Transverse colon (tissue), 4 donors: ENCODE data around the gene MACROD1. TPM values are rescaled to one million over a fixed set of nuclear protein-coding genes. Genes with fewer than 3 reads are reported as not detected.

Source experiments
- DNase-seq: peaks from one replicate; pipeline ENCODE4 v3.0.0-alpha.2; 2019
- H3K27ac ChIP-seq, 4 donors: fragments of 200-600 bp; sonication (generic); 2 replicates each; pipeline ENCODE4 v1.5.1; 2016 to 2018; ENCODE audit warnings: inconsistent platforms in 4 of 4
- H3K27me3 ChIP-seq: fragments of 200-600 bp; sonication (generic); 2 replicates; pipeline ENCODE4 v1.5.1; 2017; ENCODE audit warnings: inconsistent platforms
- H3K36me3 ChIP-seq, 4 donors: fragments of 200-600 bp; sonication (generic); 2 replicates each; pipeline ENCODE4 v1.5.1; 2017 to 2019; ENCODE audit warnings: inconsistent platforms in 4 of 4
- H3K4me1 ChIP-seq, 4 donors: fragments of 200-600 bp; sonication (generic); 2 replicates each; pipeline ENCODE4 v1.5.1; 2017 to 2020; ENCODE audit warnings: inconsistent platforms in 4 of 4
- H3K4me3 ChIP-seq, 4 donors: fragments of 200-600 bp; sonication (generic); 1 replicate in 1 of 4; 2 replicates in 3 of 4; pipeline versions ENCODE4 v1.5.1 to v1.6.1; 2017 to 2019; ENCODE audit warnings: inconsistent platforms in 4 of 4
- H3K9me3 ChIP-seq, 2 donors: fragments of 200-600 bp; sonication (generic); 2 replicates each; pipeline ENCODE4 v1.5.1; 2017 to 2019; ENCODE audit warnings: inconsistent platforms in 2 of 2
- EP300 ChIP-seq: sonication (generic); formaldehyde crosslinking; IDR thresholded peaks from one replicate; pipeline ENCODE4 v1.6.1; 2017; ENCODE audit warnings: antibody characterized with exemption, low read depth
- POLR2A ChIP-seq: fragments of 450-650 bp; IDR thresholded peaks from one replicate; pipeline ENCODE4 v1.6.1; 2016; ENCODE audit warnings: antibody characterized with exemption, mild to moderate bottlenecking, moderate library complexity
- POLR2AphosphoS5 ChIP-seq, 3 donors: sonication (generic); formaldehyde crosslinking; IDR thresholded peaks; one replicate each; pipeline ENCODE4 v1.6.1; 2016; ENCODE audit warnings: antibody characterized with exemption in 3 of 3
- WGBS, 2 donors: methylation state at CpG; one replicate each; pipeline ENCODE4 v1.1.5; 2018; ENCODE audit warnings: low coverage in 1 of 2; 5-methylcytosine and 5-hydroxymethylcytosine counted together
- in situ Hi-C, 4 donors: fragments of 200-750 bp; cut with MboI; loops; one replicate each; pipeline versions ENCODE4 v1.15.0 to v1.15.1; 2017; ENCODE audit warnings: low sequenced_read_pairs in 3 of 4, low pct_ligation_motif_present in 1 of 4, low pct_unique_long_range_greater_than_20kb in 1 of 4
- intact Hi-C: fragments of 100-400 bp; cut with DNase I; formaldehyde crosslinking; loops from one replicate; pipeline ENCODE4 v1.15.1; 2023; ENCODE audit warnings: low total_unique reads
- total RNA-seq, 4 donors: library from RNA; depleted of rRNA; stranded (reverse); fragments of >200 nt; gene quantifications; one replicate each; pipeline ENCODE4 v1.1.0, GENCODE V29; 2016
- TF ChIP-seq, protein P1 (sequence below), 5 experiments: fragments of 200-600 bp in 3 of 5; fragments of 450-650 bp in 2 of 5; sonication (generic) in 3 of 5; IDR thresholded peaks; 1 replicate in 2 of 5; 2 replicates in 3 of 5; pipeline ENCODE4 v1.5.1; 2016 to 2017; ENCODE audit warnings: antibody characterized with exemption in 5 of 5, inconsistent platforms in 3 of 5, mild to moderate bottlenecking in 2 of 5, moderate library complexity in 1 of 5

Gene MACROD1
- total RNA-seq, 4 donors from 2014 or later, result 42.9 to 50.7 (median 50.1) TPM

DNA sequence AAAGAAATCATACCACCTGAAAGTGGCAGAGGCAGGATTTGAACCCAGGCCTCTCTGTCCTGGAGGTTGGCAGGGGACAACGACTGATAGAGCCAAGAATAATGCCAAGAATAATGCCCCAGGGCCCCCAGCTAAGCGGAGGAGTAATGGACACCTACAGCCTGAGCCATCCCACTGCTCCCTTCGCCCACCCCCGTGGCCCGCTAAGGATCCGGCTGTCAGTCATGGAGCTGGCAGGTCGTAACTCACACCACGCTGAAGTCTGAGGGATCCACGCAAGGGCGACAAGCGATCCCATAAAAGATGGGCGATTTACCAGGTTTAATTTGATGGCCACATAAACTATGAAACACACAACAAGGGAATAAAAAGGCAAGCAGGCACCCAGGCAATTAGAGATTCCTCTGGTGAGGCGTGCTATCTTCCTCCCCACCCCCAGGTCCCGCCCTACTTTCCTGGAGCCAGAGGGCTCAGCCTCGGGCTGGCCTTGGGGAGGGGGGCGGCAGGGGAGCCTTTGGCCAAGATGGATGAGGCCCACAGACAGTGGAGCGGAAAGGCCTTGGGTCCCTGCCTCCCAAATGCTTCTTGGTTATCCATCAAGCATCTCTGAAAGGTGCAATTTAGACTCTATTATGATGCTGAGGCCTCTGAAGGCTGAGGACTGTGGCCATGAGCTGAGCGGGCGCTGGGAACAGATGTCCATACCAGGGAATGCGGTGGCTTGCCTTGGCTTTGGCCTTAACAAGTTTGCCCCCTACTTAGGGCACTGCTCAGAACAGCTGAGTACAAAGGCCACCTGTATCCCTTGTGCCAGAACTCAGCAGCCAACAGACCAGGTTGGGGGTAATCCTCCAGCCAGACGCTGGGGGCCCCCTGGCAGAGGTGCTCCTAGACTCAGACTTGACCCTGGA lies 55.2 kb downstream of the MACROD1 start:
- no peaks in the 10 kb centered on the region for H3K9me3 ChIP-seq
- H3K27me3 ChIP-seq, result no peaks in the 10 kb centered on the region
- 78 to 83% methylated on average over 3 to 21 of the region's 21 CpGs for WGBS, 2 donors
- H3K4me1 ChIP-seq, result no peaks in the 10 kb centered on the region
- DNase-seq, result no peak
- in situ Hi-C loops, result no loop called here
- no peak for TF ChIP-seq POLR2AphosphoS5 (IDR thresholded peaks at IDR 0.05)
- no peak for TF ChIP-seq POLR2A
- TF ChIP-seq, protein P1, sequence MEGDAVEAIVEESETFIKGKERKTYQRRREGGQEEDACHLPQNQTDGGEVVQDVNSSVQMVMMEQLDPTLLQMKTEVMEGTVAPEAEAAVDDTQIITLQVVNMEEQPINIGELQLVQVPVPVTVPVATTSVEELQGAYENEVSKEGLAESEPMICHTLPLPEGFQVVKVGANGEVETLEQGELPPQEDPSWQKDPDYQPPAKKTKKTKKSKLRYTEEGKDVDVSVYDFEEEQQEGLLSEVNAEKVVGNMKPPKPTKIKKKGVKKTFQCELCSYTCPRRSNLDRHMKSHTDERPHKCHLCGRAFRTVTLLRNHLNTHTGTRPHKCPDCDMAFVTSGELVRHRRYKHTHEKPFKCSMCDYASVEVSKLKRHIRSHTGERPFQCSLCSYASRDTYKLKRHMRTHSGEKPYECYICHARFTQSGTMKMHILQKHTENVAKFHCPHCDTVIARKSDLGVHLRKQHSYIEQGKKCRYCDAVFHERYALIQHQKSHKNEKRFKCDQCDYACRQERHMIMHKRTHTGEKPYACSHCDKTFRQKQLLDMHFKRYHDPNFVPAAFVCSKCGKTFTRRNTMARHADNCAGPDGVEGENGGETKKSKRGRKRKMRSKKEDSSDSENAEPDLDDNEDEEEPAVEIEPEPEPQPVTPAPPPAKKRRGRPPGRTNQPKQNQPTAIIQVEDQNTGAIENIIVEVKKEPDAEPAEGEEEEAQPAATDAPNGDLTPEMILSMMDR (IDR thresholded peaks at IDR 0.05), result no peak
- no peak for TF ChIP-seq EP300
- H3K27ac ChIP-seq, result no peak overlapping the region
- no peaks in the 10 kb centered on the region for H3K36me3 ChIP-seq
- intact Hi-C loops, result no loop called here
- H3K4me3 ChIP-seq, result no peak overlapping the region

DNA sequence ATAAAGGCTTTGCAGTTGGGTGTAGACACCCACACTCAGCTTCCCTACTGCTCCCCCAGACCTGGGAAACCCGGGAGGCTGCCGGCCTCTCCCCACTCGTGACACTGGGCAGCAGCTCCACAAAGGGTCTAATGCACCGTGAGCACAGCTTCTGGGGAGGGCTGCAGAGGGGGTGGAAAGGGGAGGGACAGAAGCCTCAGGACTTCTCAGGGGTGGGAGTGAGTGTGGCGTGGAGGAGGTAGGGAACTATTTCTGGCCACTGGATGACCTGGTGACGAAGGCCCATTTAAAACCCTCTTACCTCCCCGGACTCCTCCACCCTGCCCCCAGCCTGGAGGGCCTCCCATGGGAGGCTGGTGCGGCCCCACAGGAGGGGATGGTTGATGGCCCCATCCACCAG lies 56.6 kb downstream of the MACROD1 start:
- Histone ChIP-seq H3K4me3 (no peak overlapping the region), H3K4me1 (no peaks in the 10 kb centered on the region), H3K27me3 (no peaks in the 10 kb centered on the region), H3K9me3 (no peaks in the 10 kb centered on the region), H3K27ac (no peak overlapping the region), H3K36me3 (no peaks in the 10 kb centered on the region)
- in situ Hi-C loops (no loop called here), intact Hi-C loops (no loop called here)
- TF ChIP-seq POLR2AphosphoS5 (IDR thresholded peaks at IDR 0.05), result no peak
- TF ChIP-seq, protein P1 (IDR thresholded peaks at IDR 0.05), result no peak
- TF ChIP-seq EP300, result no peak
- no peak for TF ChIP-seq POLR2A
- WGBS, 2 donors, result 73 to 89% methylated on average over 3 to 8 of the region's 8 CpGs
- no peak for DNase-seq

DNA sequence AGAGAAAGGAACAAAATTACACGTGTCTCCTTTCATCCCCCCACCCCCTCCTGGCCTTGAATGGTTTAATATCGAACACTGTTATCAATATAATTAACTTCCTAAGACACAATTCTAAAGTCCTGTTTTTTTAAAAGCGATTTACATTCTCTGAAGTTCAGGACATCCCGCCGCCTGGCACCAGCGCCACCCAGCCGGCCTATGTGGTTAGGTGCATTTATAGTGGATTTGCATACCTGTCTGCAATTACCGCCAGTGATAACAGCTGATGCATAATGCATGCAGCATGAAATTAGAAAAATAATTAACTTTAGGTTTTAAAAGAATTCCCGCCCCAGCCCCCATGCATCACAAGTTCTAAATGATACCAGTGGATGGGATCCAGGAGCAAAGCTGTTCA lies 58.6 kb downstream of the MACROD1 start:
- DNase-seq, result no peak
- Histone ChIP-seq H3K4me1 (no peaks in the 10 kb centered on the region), H3K27ac (no peak overlapping the region), H3K9me3 (no peaks in the 10 kb centered on the region), H3K36me3 (no peaks in the 10 kb centered on the region), H3K27me3 (no peaks in the 10 kb centered on the region), H3K4me3 (no peak overlapping the region)
- 73 to 92% methylated on average over 8 to 9 of the region's 9 CpGs for WGBS, 2 donors
- intact Hi-C loops, result no loop called here
- in situ Hi-C loops, result no loop called here
- no peak for TF ChIP-seq EP300
- TF ChIP-seq, protein P1 (IDR thresholded peaks at IDR 0.05), result no peak
- no peak for TF ChIP-seq POLR2A
- TF ChIP-seq POLR2AphosphoS5 (IDR thresholded peaks at IDR 0.05), result no peak

DNA sequence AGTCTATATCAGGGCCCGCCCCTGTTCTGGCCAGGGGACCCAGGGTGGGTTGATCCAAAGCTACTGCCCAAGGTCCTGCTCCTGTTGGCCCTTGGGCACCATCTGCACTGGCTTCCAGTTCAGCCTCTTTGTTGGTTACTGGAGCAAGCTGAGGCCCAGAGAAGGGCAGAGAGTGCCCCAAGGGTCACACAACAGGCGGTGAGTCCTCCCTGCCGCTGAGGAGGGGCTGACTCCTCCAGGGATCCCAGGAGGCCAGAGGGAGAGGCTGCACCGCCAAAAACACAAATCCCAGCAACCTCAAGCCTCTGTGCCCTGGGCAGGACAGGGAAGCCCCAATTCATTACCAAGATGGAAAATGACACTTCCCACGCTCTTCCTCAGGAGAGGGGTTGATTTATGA lies 61.3 kb downstream of the MACROD1 start:
- WGBS, 2 donors, result 81% methylated on average over 5 of the region's 5 CpGs; no CpG with 5 or more reads in 1 of the 2 donors
- H3K27me3 ChIP-seq, result no peaks in the 10 kb centered on the region
- H3K36me3 ChIP-seq, result no peaks in the 10 kb centered on the region
- no peaks in the 10 kb centered on the region for H3K9me3 ChIP-seq
- DNase-seq, result no peak
- no peaks in the 10 kb centered on the region for H3K4me1 ChIP-seq
- H3K27ac ChIP-seq, result no peak overlapping the region
- in situ Hi-C loops, result no loop called here
- no peak overlapping the region for H3K4me3 ChIP-seq
- intact Hi-C loops, result no loop called here
- TF ChIP-seq POLR2AphosphoS5 (IDR thresholded peaks at IDR 0.05) (no peak), EP300 (no peak), POLR2A (no peak)
- TF ChIP-seq, protein P1 (IDR thresholded peaks at IDR 0.05), result no peak
